Right lobe of liver (tissue), 6 donors: Measurements from ENCODE around the gene SUPT20HL1. TPM values are rescaled to one million over a fixed set of nuclear protein-coding genes. Genes with fewer than 3 reads are reported as not detected.

Source experiments
- ATAC-seq, 4 donors: fragments of 200-7000 bp; cut with Tn5 transposase; one replicate each; pipeline ENCODE4 v1.9.1; 2020; ENCODE audit warnings: mild to moderate bottlenecking in 4 of 4, moderate library complexity in 4 of 4
- DNase-seq, 3 donors: peaks; one replicate each; pipeline ENCODE4 v3.0.0-alpha.2; 2020
- H3K27ac ChIP-seq, 3 donors: fragments of 200-600 bp; one replicate each; pipeline ENCODE4 v1.8.0; 2022
- H3K27me3 ChIP-seq, 2 donors: fragments of 200-600 bp; one replicate each; pipeline ENCODE4 v1.8.0; 2022
- H3K36me3 ChIP-seq, 4 donors: fragments of 200-600 bp; sonication (generic) in 1 of 4; one replicate each; pipeline versions ENCODE4 v1.5.1 to v1.8.0; 2017 to 2022; ENCODE audit warnings: control low read depth in 1 of 4
- H3K4me1 ChIP-seq, 4 donors: fragments of 200-600 bp; sonication (generic) in 1 of 4; one replicate each; pipeline versions ENCODE4 v1.5.1 to v1.8.0; 2017 to 2022; ENCODE audit warnings: control low read depth in 1 of 4
- H3K4me3 ChIP-seq, 3 donors: fragments of 200-600 bp; one replicate each; pipeline ENCODE4 v1.8.0; 2022
- H3K9me3 ChIP-seq, 4 donors: fragments of 200-600 bp; sonication (generic) in 1 of 4; one replicate each; pipeline versions ENCODE4 v1.5.1 to v1.8.0; 2017 to 2022; ENCODE audit warnings: control low read depth in 1 of 4
- CTCF ChIP-seq, 4 donors: fragments of 200-600 bp in 3 of 4; fragments of 450-650 bp in 1 of 4; IDR thresholded peaks; one replicate each; pipeline versions ENCODE4 v1.5.1 to v1.8.0; 2016 to 2022; ENCODE audit warnings: antibody characterized with exemption in 4 of 4, mild to moderate bottlenecking in 2 of 4
- POLR2A ChIP-seq: fragments of 450-650 bp; IDR thresholded peaks from one replicate; pipeline ENCODE4 v1.6.1; 2017; ENCODE audit warnings: antibody characterized with exemption, mild to moderate bottlenecking
- WGBS: methylation state at CpG from one replicate; pipeline ENCODE4 v1.1.6; 2018; ENCODE audit warnings: low coverage, low lambda C conversion rate; ENCODE audit not compliant: insufficient coverage; ENCODE audit errors: missing lambda C conversion rate; 5-methylcytosine and 5-hydroxymethylcytosine counted together
- intact Hi-C, 2 donors: fragments of 100-400 bp; cut with DNase I; formaldehyde crosslinking; loops; one replicate each; pipeline versions ENCODE4 v1.11.2 to v1.14.1; 2022
- total RNA-seq, 6 experiments: library from RNA; depleted of rRNA in 2 of 6; stranded (reverse); fragments of >200 nt in 2 of 6; fragmentation: NEBNext Ultra II Directional in 3 of 6; extraction: Animal tissue kit (Norgen Biotek cat#: 25700) in 3 of 6; gene quantifications; one replicate each; pipeline versions ENCODE4 v1.1.0 to v1.2.4, GENCODE V29; 2016 to 2023
- donor health status: DM: no; HTN: yes; CAD: no.
- donor health status: DM: no; HTN: no; CAD: no.
- donor health status: DM: no; HTN: no; CAD: no.
- donor health status: DM: no; HTN: yes; CAD: no.
- donor health status: DM: no; HTN: yes; CAD: no.

SUPT20HL1 gene
- total RNA-seq, 6 experiments from 2014 or later, result not detected

DNA sequence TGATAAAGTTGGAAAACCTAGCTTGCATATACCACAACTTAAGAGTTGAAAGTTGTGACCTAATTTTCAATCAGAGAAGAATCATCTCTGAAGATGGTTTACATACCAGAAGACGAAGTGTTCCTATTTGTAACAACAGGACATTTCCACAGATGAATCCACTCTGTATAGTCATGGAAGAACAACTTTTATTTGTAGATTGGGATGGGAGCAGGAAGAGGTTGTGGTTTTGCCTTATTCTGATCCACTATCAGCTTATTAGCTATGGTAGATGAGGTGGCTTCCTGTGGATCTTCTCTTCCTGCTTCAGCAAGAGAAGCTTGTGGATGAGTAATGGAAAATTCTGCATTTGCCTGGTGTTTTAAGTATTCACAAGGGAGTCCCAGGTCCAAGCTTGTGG lies 18.6 kb upstream of the SUPT20HL1 start:
- Histone ChIP-seq H3K27me3 (peaks cover 0 to 4% of the 10 kb centered on the region in 2 donors), H3K27ac (no peak overlapping the region), H3K9me3 (no peaks in the 10 kb centered on the region), H3K36me3 (no peaks in the 10 kb centered on the region), H3K4me1 (no peaks in the 10 kb centered on the region), H3K4me3 (no peak overlapping the region)
- ATAC-seq (no peak), DNase-seq (no peak)
- TF ChIP-seq POLR2A (no peak), CTCF (IDR thresholded peaks at IDR 0.05) (no peak)
- WGBS, result 64% methylated on average over 1 of the region's 1 CpG
- intact Hi-C loops, result no loop called here

- DNase-seq, result no peak
- Histone ChIP-seq H3K4me3 (no peak overlapping the region), H3K27ac (no peak overlapping the region), H3K36me3 (no peaks in the 10 kb centered on the region), H3K27me3 (peaks cover 0 to 4% of the 10 kb centered on the region in 2 donors), H3K4me1 (no peaks in the 10 kb centered on the region), H3K9me3 (no peaks in the 10 kb centered on the region)
- 55% methylated on average over 9 of the region's 9 CpGs for WGBS
- TF ChIP-seq POLR2A (no peak), CTCF (IDR thresholded peaks at IDR 0.05) (no peak)
- intact Hi-C loops, result no loop called here
- ATAC-seq, result no peak
Observed at GRCh38 chrX:24343719-24344118, 16.7 kb upstream of the SUPT20HL1 start.

GRCh38 chrX:24347881-24348280 lies 12.6 kb upstream of the SUPT20HL1 start:
- TF ChIP-seq POLR2A (no peak), CTCF (IDR thresholded peaks at IDR 0.05) (no peak)
- no peaks in the 10 kb centered on the region for H3K9me3 ChIP-seq
- ATAC-seq, result no peak
- no peak overlapping the region for H3K27ac ChIP-seq
- WGBS, result 45% methylated on average over 1 of the region's 1 CpG
- intact Hi-C loops, result no loop called here
- no peaks in the 10 kb centered on the region for H3K36me3 ChIP-seq
- no peak for DNase-seq
- H3K4me1 ChIP-seq, result no peaks in the 10 kb centered on the region
- H3K4me3 ChIP-seq, result no peak overlapping the region
- no peaks in the 10 kb centered on the region for H3K27me3 ChIP-seq

DNA sequence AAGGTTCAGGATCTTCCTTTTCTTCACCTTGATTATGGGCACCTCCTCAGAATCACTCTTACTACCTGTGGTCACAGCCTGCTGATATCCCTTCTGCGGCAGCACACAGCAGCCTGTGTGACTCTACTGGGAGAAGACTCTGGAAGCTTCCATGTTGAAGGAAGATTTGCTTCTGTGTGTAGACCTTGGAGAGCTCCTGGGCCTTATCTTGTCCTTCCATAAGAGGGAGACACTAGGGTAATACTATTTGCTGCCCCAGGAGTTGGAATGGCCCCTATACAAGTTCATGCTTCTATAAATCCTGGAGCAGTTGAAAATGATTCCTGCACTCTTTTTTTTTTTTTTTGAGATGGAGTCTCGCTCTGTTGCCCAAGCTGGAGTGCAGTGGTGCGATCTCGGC lies 10.2 kb upstream of the SUPT20HL1 start:
- Histone ChIP-seq H3K4me1 (no peaks in the 10 kb centered on the region), H3K36me3 (no peaks in the 10 kb centered on the region), H3K27ac (no peak overlapping the region), H3K27me3 (no peaks in the 10 kb centered on the region), H3K9me3 (no peaks in the 10 kb centered on the region), H3K4me3 (no peak overlapping the region)
- intact Hi-C loops, result no loop called here
- TF ChIP-seq POLR2A (no peak), CTCF (IDR thresholded peaks at IDR 0.05) (no peak)
- DNase-seq (no peak), ATAC-seq (no peak)
- 94% methylated on average over 3 of the region's 4 CpGs for WGBS

GRCh38 chrX:24355095-24355494 lies 5.3 kb upstream of the SUPT20HL1 start:
- 44% methylated on average over 3 of the region's 8 CpGs for WGBS
- DNase-seq, result no peak
- intact Hi-C loops, result no loop called here

More at GRCh38 chrX:24355095-24355494, 5.3 kb upstream of the SUPT20HL1 start:
- Histone ChIP-seq H3K4me3 (no peak overlapping the region), H3K4me1 (no peaks in the 10 kb centered on the region), H3K36me3 (no peaks in the 10 kb centered on the region), H3K27me3 (no peaks in the 10 kb centered on the region), H3K9me3 (peaks cover 0 to 3% (median 0%) of the 10 kb centered on the region in 4 donors), H3K27ac (no peak overlapping the region)
- ATAC-seq, result no peak
- TF ChIP-seq POLR2A (no peak), CTCF (IDR thresholded peaks at IDR 0.05) (no peak)
